ENCODE results near the gene VPS13D. TPM values are rescaled to one million over a fixed set of nuclear protein-coding genes. Genes with fewer than 3 reads are reported as not detected.
"Not testable (repeated sequence)": the region's sequence is repeated elsewhere in the genome, so short reads cannot be mapped to it uniquely, and the experiment has no call there.

The VPS13D gene
- total RNA-seq, 1 donor from 2014 or later = 24.4 TPM

GRCh38 chr1:12370333-12370975, 140.6 kb downstream of the VPS13D start:
- DNase-seq (ENCODE audit: low read depth, low spot score) = no peak

DNA sequence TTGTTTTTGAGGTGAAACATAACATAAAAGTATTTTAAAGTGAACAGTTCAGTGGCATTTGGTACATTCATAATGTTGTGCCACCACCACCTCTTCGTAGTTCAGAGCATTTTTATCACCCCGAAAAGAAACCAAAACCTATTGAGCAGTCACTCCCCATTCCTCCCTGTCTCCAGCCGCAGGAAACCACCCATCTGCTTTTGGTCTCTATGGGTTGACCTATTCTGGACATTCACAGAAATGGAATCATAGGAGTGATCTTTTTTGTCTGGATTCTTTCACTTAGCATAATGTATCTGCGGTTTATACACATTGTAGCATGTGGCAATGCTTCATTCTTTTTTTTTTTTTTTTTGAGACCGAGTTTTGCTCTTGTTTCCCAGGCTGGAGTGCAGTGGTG, 141.2 kb downstream of the VPS13D start:
- no peak for DNase-seq (ENCODE audit: low read depth, low spot score)

GRCh38 chr1:12372180-12372579, 142.3 kb downstream of the VPS13D start:
- no peak for DNase-seq (ENCODE audit: low read depth, low spot score)

DNA sequence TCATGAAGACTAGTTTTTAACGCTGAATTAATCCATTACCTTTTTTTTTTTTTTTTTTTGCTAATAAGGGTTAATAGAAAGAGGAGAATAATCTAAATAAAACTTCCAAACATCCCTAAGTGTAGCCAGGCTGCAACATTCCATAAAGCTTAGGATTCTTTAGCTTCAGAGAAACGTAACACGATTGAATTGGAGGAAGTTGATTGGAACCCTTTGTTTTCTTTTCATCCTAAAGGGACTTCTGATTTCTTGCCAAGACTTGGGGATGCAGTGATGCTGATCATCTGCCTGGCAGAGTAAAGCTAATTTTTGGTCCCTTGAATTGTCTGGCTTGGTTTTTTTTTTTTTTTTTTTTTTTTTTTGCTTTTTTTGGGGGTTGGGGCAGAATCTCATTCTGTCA, 142.9 kb downstream of the VPS13D start:
- DNase-seq (ENCODE audit: low read depth, low spot score) = no peak

GRCh38 chr1:12375133-12375829, 145.5 kb downstream of the VPS13D start:
- DNase-seq (ENCODE audit: low read depth, low spot score) = no peak

DNA sequence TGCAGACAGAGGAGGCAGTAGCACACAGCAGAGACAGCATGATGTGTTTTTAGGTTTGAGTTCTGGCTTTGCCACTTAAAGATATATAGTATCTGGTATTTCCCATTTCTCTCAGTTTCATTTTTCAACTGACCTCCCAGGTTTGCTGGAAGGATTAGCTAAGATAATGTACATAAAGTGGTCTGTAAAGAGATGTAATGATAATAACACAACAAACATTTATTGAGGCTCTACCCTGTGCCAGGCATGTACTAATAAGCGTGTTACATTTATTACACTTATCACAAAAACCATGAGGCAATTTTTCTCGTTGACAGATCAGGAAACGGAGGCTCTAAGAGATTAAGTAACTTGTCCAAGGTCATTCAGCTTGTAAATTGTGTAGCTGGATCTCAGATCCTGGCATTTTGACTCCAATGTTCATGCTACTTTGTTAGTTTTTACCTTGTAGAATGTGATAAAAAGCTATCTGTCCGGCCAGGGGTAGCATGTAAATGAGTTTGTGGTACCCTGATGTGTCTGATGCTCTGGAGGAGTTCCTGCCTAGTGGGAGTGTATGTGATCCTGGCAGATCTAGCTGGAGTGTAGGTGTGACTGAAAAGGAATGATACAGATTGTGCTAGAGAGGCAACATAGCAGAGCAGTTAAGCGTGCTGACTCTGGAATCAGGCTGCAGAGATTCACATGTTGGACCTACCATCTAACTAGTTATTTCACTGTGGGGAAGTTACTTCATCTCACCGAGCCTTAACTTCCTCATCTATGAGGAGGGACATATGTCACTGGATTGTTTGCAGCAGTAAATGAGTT, 146.6 kb downstream of the VPS13D start:
- DNase-seq (ENCODE audit: low read depth, low spot score) = no peak

GRCh38 chr1:12380326-12381249, 150.8 kb downstream of the VPS13D start:
- DNase-seq (ENCODE audit: low read depth, low spot score) = no peak

- no peak for DNase-seq (ENCODE audit: low read depth, low spot score)
These were observed 153.2 kb downstream of the VPS13D start for GRCh38 chr1:12383001-12383400.

DNA sequence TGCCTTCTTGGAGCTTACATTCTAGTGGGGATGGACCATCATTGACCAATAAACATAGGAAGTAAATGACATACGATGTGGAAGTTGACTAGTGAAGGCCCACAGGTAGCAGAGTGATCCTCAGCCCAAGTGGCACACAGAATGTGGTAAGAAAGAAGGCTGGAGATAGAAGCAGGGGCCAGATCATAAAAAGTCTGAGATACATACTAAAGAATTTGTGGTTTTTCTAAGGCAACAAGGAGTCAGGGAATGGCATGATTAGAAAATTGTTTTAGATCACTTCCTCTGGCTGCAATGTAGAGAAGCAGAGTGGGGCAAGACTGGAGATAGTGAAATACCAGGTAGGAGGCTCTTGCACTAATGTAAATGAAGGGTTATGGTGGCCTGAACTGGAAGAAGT, 154.0 kb downstream of the VPS13D start:
- no peak for DNase-seq (ENCODE audit: low read depth, low spot score)

GRCh38 chr1:12384836-12385456, 155.1 kb downstream of the VPS13D start:
- no peak for DNase-seq (ENCODE audit: low read depth, low spot score)

- DNase-seq (ENCODE audit: low read depth, low spot score) = no peak
These were observed 156.3 kb downstream of the VPS13D start for GRCh38 chr1:12386130-12386529.

DNA sequence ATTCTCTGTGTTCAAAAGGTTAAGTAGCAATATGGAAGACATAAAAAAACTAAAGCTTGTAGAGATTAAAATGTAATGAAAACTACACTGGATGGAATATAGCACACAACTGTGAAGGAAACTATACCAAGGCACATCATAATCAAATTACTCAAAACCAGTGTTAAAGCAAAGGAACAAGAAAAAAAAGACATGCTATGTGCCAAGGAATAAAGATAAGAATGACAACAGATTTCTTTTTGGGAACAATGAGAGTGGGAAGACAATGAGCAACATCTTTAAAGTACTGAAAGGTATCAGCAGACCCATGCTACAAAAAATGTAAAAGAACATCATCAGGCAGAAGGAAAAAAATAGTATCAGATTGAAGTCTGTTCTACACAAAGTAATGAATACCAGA, 157.8 kb downstream of the VPS13D start:
- no peak for DNase-seq (ENCODE audit: low read depth, low spot score)

GRCh38 chr1:12390296-12390695, 160.5 kb downstream of the VPS13D start:
- not testable (repeated sequence) for DNase-seq (ENCODE audit: low read depth, low spot score)

DNA sequence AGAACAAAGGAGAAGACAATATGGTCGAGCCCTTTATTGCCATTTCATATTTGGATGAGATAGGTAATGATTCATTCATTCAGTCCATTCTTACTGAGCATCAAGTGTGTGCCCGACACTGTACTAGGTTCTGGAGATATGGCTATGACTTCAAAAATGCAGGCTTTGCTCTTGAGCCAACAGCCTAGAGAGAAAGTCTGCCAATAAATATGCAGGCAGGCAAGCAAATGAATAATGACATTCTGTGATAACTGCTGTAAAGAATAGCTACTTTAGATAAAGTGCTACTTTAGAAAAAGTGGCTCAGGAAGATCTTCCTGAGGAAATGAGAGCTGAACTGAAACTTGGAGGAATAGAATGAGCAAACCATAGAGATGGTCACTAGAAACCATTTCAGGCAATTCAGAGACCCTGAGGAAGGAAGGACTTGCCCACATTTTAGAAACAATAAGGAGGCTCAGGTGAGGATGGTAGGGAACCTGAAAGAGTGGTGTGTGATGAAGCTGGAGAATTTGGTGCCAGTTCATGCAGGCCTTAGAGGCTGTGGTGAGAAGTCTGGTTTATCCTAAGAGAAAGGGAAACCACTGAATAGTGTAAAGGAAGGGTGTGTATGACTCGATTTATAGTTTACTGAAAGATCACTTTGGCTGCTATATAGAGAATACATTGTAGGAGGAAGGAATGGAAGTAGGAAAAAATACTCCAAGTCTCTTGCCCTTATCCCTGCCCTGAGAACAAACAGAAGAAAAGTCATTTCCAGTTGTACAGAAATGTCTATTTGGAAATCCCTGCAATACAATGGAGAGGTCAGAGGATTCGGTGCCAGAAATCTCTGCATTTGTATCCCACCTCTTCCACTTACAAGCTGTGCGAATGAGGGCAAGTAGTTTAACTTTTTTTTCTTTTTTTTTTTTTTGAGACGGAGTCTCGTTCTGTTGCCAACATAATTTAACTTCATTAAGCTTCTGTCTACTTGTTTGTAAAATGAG, 167.9 kb downstream of the VPS13D start:
- DNase-seq (ENCODE audit: low read depth, low spot score) = peak; percentile 22

DNA sequence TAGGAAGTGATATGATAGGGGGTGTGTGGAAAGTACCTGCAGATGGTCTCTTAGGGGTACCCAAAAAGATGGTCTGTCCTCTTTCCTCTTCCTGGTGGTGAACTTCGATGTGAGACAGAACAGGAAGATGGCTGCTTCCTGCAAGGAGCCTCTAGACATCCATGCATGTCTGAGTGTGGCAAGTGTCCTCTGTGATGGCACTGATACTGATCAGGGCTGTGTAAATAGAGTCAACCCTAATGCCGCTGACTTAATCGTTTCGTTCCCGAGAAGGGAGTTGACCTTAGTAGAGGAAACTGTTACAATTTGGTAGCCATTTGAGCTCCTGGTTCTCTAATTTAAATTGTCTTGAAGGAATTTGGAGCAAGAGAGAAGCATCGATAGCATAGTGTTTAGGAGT, 168.6 kb downstream of the VPS13D start:
- no peak for DNase-seq (ENCODE audit: low read depth, low spot score)

- no peak for DNase-seq (ENCODE audit: low read depth, low spot score)
These were observed 170.3 kb downstream of the VPS13D start for GRCh38 chr1:12400027-12400693.

GRCh38 chr1:12402159-12402673, 172.4 kb downstream of the VPS13D start:
- DNase-seq (ENCODE audit: low read depth, low spot score) = no peak

GRCh38 chr1:12402842-12403241, 173.0 kb downstream of the VPS13D start:
- no peak for DNase-seq (ENCODE audit: low read depth, low spot score)

DNA sequence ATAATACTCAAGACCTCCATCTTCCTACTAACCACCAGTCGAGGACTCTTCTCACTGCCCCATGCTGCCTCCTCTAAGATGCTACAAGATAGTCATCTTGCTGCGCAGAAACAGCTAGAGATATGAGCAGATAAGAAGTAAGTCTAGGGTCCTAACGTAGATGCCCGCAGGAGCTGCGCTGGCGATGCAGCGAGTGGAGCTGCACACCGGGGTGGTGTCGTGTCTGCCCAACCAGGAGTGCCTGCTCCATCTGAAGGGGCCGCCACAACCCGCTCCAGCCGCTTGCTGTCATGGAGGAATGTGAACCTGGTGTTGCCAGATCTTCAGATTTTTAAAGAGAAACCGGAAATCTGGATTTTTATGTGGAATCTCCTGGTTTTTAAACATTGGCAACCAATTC, 175.1 kb downstream of the VPS13D start:
- DNase-seq (ENCODE audit: low read depth, low spot score) = no peak

Data from pulmonary artery endothelial cell (primary cell).